ENCODE measurements around the gene CREG1. TPM values are rescaled to one million over a fixed set of nuclear protein-coding genes. Genes with fewer than 3 reads are reported as not detected.

The CREG1 gene
- total RNA-seq, 1 experiment from 2014 or later, result 7.7 TPM

- Histone ChIP-seq H3K27ac (ENCODE audit: low read depth, low read length, poor library complexity, severe bottlenecking) (no peak overlapping the region), H3K27me3 (replicated peaks; ENCODE audit: insufficient read depth, low read depth, low read length, poor library complexity) (no peaks in the 10 kb centered on the region), H3K36me3 (ENCODE audit: insufficient read depth, low read length, poor library complexity, severe bottlenecking) (no peaks in the 10 kb centered on the region), H3K9me3 (ENCODE audit: low read depth, low read length, poor library complexity, severe bottlenecking) (no peaks in the 10 kb centered on the region), H3K4me3 (ENCODE audit: low read depth, low read length, poor library complexity, severe bottlenecking) (no peak overlapping the region), H3K4me1 (ENCODE audit: insufficient read depth, low read length, poor library complexity, severe bottlenecking) (no peaks in the 10 kb centered on the region)
- POLR2A ChIA-PET (ENCODE audit: low non-redundant PET), result no interaction called here
- CTCF ChIA-PET, result no interaction called here
- TF ChIP-seq CTCF (conservative IDR thresholded peaks at IDR 0.05; ENCODE audit: low read depth, low read length), result no peak
- no peak for TF ChIP-seq EZH2 (IDR thresholded peaks at IDR 0.05; ENCODE audit: borderline replicate concordance, low read depth, low read length, poor library complexity, severe bottlenecking)
- intact Hi-C loops (cut with micrococcal nuclease; ENCODE audit: unreplicated experiment), result loop anchor here (5.0 kb wide), 1 partner anchor 446 kb away; no protein-coding TSS in a partner anchor
- BruUV-seq (replicated peaks), result no TSS peak
- no peak for DNase-seq (ENCODE audit: low spot score)
Observed at GRCh38 chr1:167528057-167528728, 25.4 kb downstream of the CREG1 start.

GRCh38 chr1:167526667-167527383, 26.7 kb downstream of the CREG1 start:
- Histone ChIP-seq H3K4me1 (ENCODE audit: insufficient read depth, low read length, poor library complexity, severe bottlenecking) (no peaks in the 10 kb centered on the region), H3K36me3 (ENCODE audit: insufficient read depth, low read length, poor library complexity, severe bottlenecking) (no peaks in the 10 kb centered on the region), H3K4me3 (ENCODE audit: low read depth, low read length, poor library complexity, severe bottlenecking) (no peak overlapping the region), H3K9me3 (ENCODE audit: low read depth, low read length, poor library complexity, severe bottlenecking) (no peaks in the 10 kb centered on the region), H3K27ac (ENCODE audit: low read depth, low read length, poor library complexity, severe bottlenecking) (no peak overlapping the region), H3K27me3 (replicated peaks; ENCODE audit: insufficient read depth, low read depth, low read length, poor library complexity) (no peaks in the 10 kb centered on the region)
- POLR2A ChIA-PET (ENCODE audit: low non-redundant PET), result interaction anchor here (0.6 kb wide), 1 partner anchor 637 kb away, joined by 20 read pairs; no protein-coding TSS in a partner anchor
- no peak for DNase-seq (ENCODE audit: low spot score)
- no TSS peak for BruUV-seq (replicated peaks)
- no peak for TF ChIP-seq CTCF (conservative IDR thresholded peaks at IDR 0.05; ENCODE audit: low read depth, low read length)
- no peak for TF ChIP-seq EZH2 (IDR thresholded peaks at IDR 0.05; ENCODE audit: borderline replicate concordance, low read depth, low read length, poor library complexity, severe bottlenecking)
- CTCF ChIA-PET, result no interaction called here
- intact Hi-C loops (cut with micrococcal nuclease; ENCODE audit: unreplicated experiment), result loop anchor here (5.0 kb wide), 1 partner anchor 445 kb away; no protein-coding TSS in a partner anchor

- intact Hi-C loops (cut with micrococcal nuclease; ENCODE audit: unreplicated experiment), result loop anchor here (5.0 kb wide), 1 partner anchor 442 kb away; no protein-coding TSS in a partner anchor
- Histone ChIP-seq H3K27ac (ENCODE audit: low read depth, low read length, poor library complexity, severe bottlenecking) (no peak overlapping the region), H3K4me3 (ENCODE audit: low read depth, low read length, poor library complexity, severe bottlenecking) (no peak overlapping the region), H3K9me3 (ENCODE audit: low read depth, low read length, poor library complexity, severe bottlenecking) (no peaks in the 10 kb centered on the region), H3K4me1 (ENCODE audit: insufficient read depth, low read length, poor library complexity, severe bottlenecking) (no peaks in the 10 kb centered on the region), H3K36me3 (ENCODE audit: insufficient read depth, low read length, poor library complexity, severe bottlenecking) (no peaks in the 10 kb centered on the region), H3K27me3 (replicated peaks; ENCODE audit: insufficient read depth, low read depth, low read length, poor library complexity) (no peaks in the 10 kb centered on the region)
- TF ChIP-seq CTCF (conservative IDR thresholded peaks at IDR 0.05; ENCODE audit: low read depth, low read length) (no peak), EZH2 (IDR thresholded peaks at IDR 0.05; ENCODE audit: borderline replicate concordance, low read depth, low read length, poor library complexity, severe bottlenecking) (no peak)
- POLR2A ChIA-PET (ENCODE audit: low non-redundant PET), result no interaction called here
- no TSS peak for BruUV-seq (replicated peaks)
- DNase-seq (ENCODE audit: low spot score), result no peak
- CTCF ChIA-PET, result no interaction called here
Observed at GRCh38 chr1:167524651-167525050, 28.9 kb downstream of the CREG1 start.

All from A673 (cell line).